H1 (cell line): ENCODE measurements around the gene DTX4. TPM values are rescaled to one million over a fixed set of nuclear protein-coding genes. Genes with fewer than 3 reads are reported as not detected.

ENCODE experiments used
- CTCF ChIA-PET: fragments of 300-600 bp; sonication (Branson Sonifier 250); formaldehyde crosslinking; loops from one replicate; lab custom pipeline; 2021; ENCODE audit not compliant: partially characterized antibody; lab: Charles Lee
- POLR2A ChIA-PET: fragments of 300-600 bp; sonication (Branson Sonifier 250); formaldehyde crosslinking; loops from one replicate; lab custom pipeline; 2021; ENCODE audit warnings: inconsistent platforms; ENCODE audit not compliant: partially characterized antibody; lab: Charles Lee
- DNase-seq, 2 experiments: peaks; one replicate each; pipeline versions ENCODE4 v3.0.0 to v3.0.0-alpha.2; 2010 to 2022; ENCODE audit warnings: low spot score in 2 of 2, low read depth in 1 of 2, mixed read lengths in 1 of 2
- FAIRE-seq: peaks from 2 replicates; lab custom pipeline; 2011; peaks lifted over from hg19 to GRCh38; lab: Jason Lieb, UNC
- H2AFZ ChIP-seq: 2 replicates; pipeline ENCODE4 v1.8.1; 2012; ENCODE audit warnings: low read length, inconsistent platforms
- H2AK5ac ChIP-seq: 2 replicates; pipeline ENCODE4 v1.6.1; 2013; ENCODE audit warnings: low read depth, low read length
- H2BK120ac ChIP-seq: replicated peaks from 2 replicates; pipeline ENCODE3; 2013; ENCODE audit warnings: low read depth, low read length, inconsistent platforms
- H2BK12ac ChIP-seq: 2 replicates; pipeline ENCODE4 v1.6.1; 2013; ENCODE audit warnings: low read depth, low read length
- H2BK15ac ChIP-seq: 2 replicates; pipeline ENCODE4 v1.6.1; 2013; ENCODE audit warnings: low read length
- H2BK20ac ChIP-seq: 2 replicates; pipeline ENCODE4 v1.6.1; 2013; ENCODE audit warnings: low read length
- H2BK5ac ChIP-seq: 2 replicates; pipeline ENCODE4 v1.6.1; 2013; ENCODE audit warnings: low read depth, low read length
- H3K14ac ChIP-seq: 2 replicates; pipeline ENCODE4 v1.6.1; 2013; ENCODE audit warnings: inconsistent platforms; ENCODE audit not compliant: insufficient read length
- H3K18ac ChIP-seq: 2 replicates; pipeline ENCODE4 v1.6.1; 2013; ENCODE audit warnings: low read length; ENCODE audit errors: extremely low read depth
- H3K23ac ChIP-seq: 2 replicates; pipeline ENCODE4 v1.6.1; 2013; ENCODE audit warnings: inconsistent platforms; ENCODE audit not compliant: insufficient read length
- H3K23me2 ChIP-seq: 2 replicates; pipeline ENCODE4 v1.6.1; 2013; ENCODE audit warnings: low read depth, low read length
- H3K27ac ChIP-seq: 2 replicates; pipeline ENCODE4 v1.6.1; 2011; ENCODE audit warnings: low read depth, low read length, inconsistent platforms
- H3K27me3 ChIP-seq, 4 experiments: replicated peaks in 1 of 4; 1 replicate in 1 of 4; 2 replicates in 3 of 4; pipeline versions ENCODE4 v1.6.1 to v1.8.1; 2011 to 2013; ENCODE audit warnings: low read length in 3 of 4, mild to moderate bottlenecking in 3 of 4, inconsistent platforms in 2 of 4, mixed read lengths in 2 of 4, moderate library complexity in 1 of 4; ENCODE audit not compliant: control insufficient read depth in 3 of 4, insufficient read depth in 3 of 4; ENCODE audit errors: extremely low read depth in 1 of 4
- H3K36me3 ChIP-seq, 4 experiments: 2 replicates each; pipeline versions ENCODE4 v1.6.1 to v1.8.1; 2011 to 2013; ENCODE audit warnings: mild to moderate bottlenecking in 4 of 4, low read length in 3 of 4, moderate library complexity in 2 of 4, control low read depth in 1 of 4, inconsistent platforms in 1 of 4; ENCODE audit not compliant: insufficient read depth in 4 of 4, control insufficient read depth in 2 of 4
- H3K4ac ChIP-seq: replicated peaks from 2 replicates; pipeline ENCODE3; 2013; ENCODE audit warnings: low read length, low read depth, mixed read lengths, inconsistent platforms; ENCODE audit not compliant: insufficient read length
- H3K4me1 ChIP-seq, 4 experiments: replicated peaks in 1 of 4; 1 replicate in 1 of 4; 2 replicates in 3 of 4; pipeline versions ENCODE4 v1.6.1 to v1.8.1; 2011 to 2013; ENCODE audit warnings: low read length in 3 of 4, inconsistent platforms in 2 of 4, mixed read lengths in 1 of 4; ENCODE audit not compliant: insufficient read depth in 4 of 4, control insufficient read depth in 3 of 4
- H3K4me2 ChIP-seq, 2 experiments: 2 replicates each; pipeline versions ENCODE4 v1.6.1 to v1.8.1; 2011 to 2013; ENCODE audit warnings: low read depth in 2 of 2, low read length in 2 of 2, control low read depth in 1 of 2, inconsistent platforms in 1 of 2, mild to moderate bottlenecking in 1 of 2; ENCODE audit not compliant: insufficient read depth in 1 of 2
- H3K4me3 ChIP-seq, 4 experiments: fragments of 200-600, 300-600 bp in 1 of 4; sonication (generic), shearing (Covaris generic), sonication (Bioruptor Twin) in 1 of 4; 2 replicates each; pipeline versions ENCODE4 v1.5.1 to v1.8.1; 2011 to 2016; ENCODE audit warnings: low read length in 4 of 4, low read depth in 3 of 4, control low read depth in 2 of 4, inconsistent platforms in 2 of 4, mild to moderate bottlenecking in 2 of 4, mixed read lengths in 1 of 4, moderate library complexity in 1 of 4; ENCODE audit not compliant: insufficient read depth in 2 of 4; ENCODE audit errors: extremely low read depth in 1 of 4
- H3K56ac ChIP-seq: replicated peaks from 2 replicates; pipeline ENCODE3; 2013; ENCODE audit warnings: low read depth, mild to moderate bottlenecking, mixed read lengths, low read length, inconsistent platforms; ENCODE audit not compliant: insufficient read length
- H3K79me1 ChIP-seq: 2 replicates; pipeline ENCODE4 v1.6.1; 2013; ENCODE audit warnings: low read depth, low read length, control low read depth
- H3K79me2 ChIP-seq, 2 experiments: 2 replicates each; pipeline versions ENCODE4 v1.6.1 to v1.8.1; 2012 to 2013; ENCODE audit warnings: low read length in 2 of 2, mild to moderate bottlenecking in 2 of 2, inconsistent platforms in 1 of 2; ENCODE audit not compliant: insufficient read depth in 2 of 2, control insufficient read depth in 1 of 2
- H3K9ac ChIP-seq, 4 experiments: replicated peaks in 1 of 4; 1 replicate in 1 of 4; 2 replicates in 3 of 4; pipeline versions ENCODE4 v1.6.1 to v1.8.1; 2011 to 2013; ENCODE audit warnings: low read depth in 3 of 4, low read length in 3 of 4, control low read depth in 2 of 4, mild to moderate bottlenecking in 2 of 4, moderate library complexity in 2 of 4, inconsistent platforms in 1 of 4; ENCODE audit errors: extremely low read depth in 1 of 4
- H3K9me3 ChIP-seq, 2 experiments: 2 replicates each; pipeline versions ENCODE4 v1.6.1 to v1.8.1; 2012 to 2013; ENCODE audit warnings: mild to moderate bottlenecking in 2 of 2, moderate library complexity in 2 of 2, control low read depth in 1 of 2, inconsistent platforms in 1 of 2, low read depth in 1 of 2, low read length in 1 of 2, mixed read lengths in 1 of 2; ENCODE audit not compliant: insufficient read depth in 2 of 2
- H4K20me1 ChIP-seq, 2 experiments: replicated peaks in 1 of 2; 2 replicates each; pipeline versions ENCODE3 to v1.8.1; 2011 to 2013; ENCODE audit warnings: inconsistent platforms in 2 of 2, low read length in 2 of 2, mild to moderate bottlenecking in 1 of 2; ENCODE audit not compliant: insufficient read depth in 2 of 2, control insufficient read depth in 1 of 2
- H4K5ac ChIP-seq: 2 replicates; pipeline ENCODE4 v1.6.1; 2013; ENCODE audit warnings: low read length, low read depth, mixed read lengths, inconsistent platforms; ENCODE audit not compliant: insufficient read length
- H4K8ac ChIP-seq: 2 replicates; pipeline ENCODE4 v1.8.0; 2013; ENCODE audit warnings: mild to moderate bottlenecking, moderate library complexity, low read length, inconsistent platforms; ENCODE audit not compliant: insufficient read depth; ENCODE audit errors: extremely low read depth
- H4K91ac ChIP-seq: replicated peaks from 2 replicates; pipeline ENCODE3; 2013; ENCODE audit warnings: low read length, mixed read lengths, inconsistent platforms; ENCODE audit not compliant: insufficient read length
- RXRA ChIP-seq: IDR thresholded peaks from 2 replicates; pipeline ENCODE4 v1.6.1; 2011; ENCODE audit warnings: low read depth, mild to moderate bottlenecking, low read length, moderate library complexity; ENCODE audit not compliant: insufficient read depth
- TEAD4 ChIP-seq: IDR thresholded peaks from 2 replicates; pipeline ENCODE4 v1.6.1; 2012; ENCODE audit warnings: low read depth, low read length, inconsistent platforms, mixed read lengths
- WGBS, 2 experiments: shearing (Covaris generic) in 1 of 2; methylation state at CpG; one replicate each; pipeline versions ENCODE4 v1.1.6 to v1.1.7; 2013 to 2015; ENCODE audit warnings: low lambda C conversion rate in 2 of 2, mixed read lengths in 2 of 2, inconsistent platforms in 1 of 2, low coverage in 1 of 2, missing lambda C conversion rate in 1 of 2; ENCODE audit not compliant: insufficient replicate concordance in 2 of 2, insufficient coverage in 1 of 2, insufficient read length in 1 of 2; ENCODE audit errors: extremely low coverage in 1 of 2, missing lambda C conversion rate in 1 of 2; 5-methylcytosine and 5-hydroxymethylcytosine counted together
- polyA plus RNA-seq, 7 experiments: library from polyadenylated mRNA; depleted of rRNA in 3 of 7; stranded (reverse) in 5 of 7; unstranded in 2 of 7; fragments of >200 nt in 5 of 7; fragments of 200-250 nt in 2 of 7; gene quantifications; 1 replicate in 5 of 7; 2 replicates in 1 of 7; 4 replicates in 1 of 7; pipeline versions ENCODE4 v1.2.1 to v1.2.3, GENCODE V29; 2011 to 2013; ENCODE audit warnings: missing spikeins in 2 of 7, mixed read lengths in 2 of 7
- total RNA-seq: library from RNA; stranded (reverse); fragmentation: NEBNext Ultra II Directional; extraction: Animal tissue kit (Norgen Biotek cat#: 25700); gene quantifications from 2 replicates; pipeline ENCODE4 v1.2.1, GENCODE V29; 2021

Gene DTX4
- total and polyA plus RNA-seq, 2 of the 8 experiments (the other 6 are each of a cell fraction or from before 2014, with no cell fraction given) = 5.1 to 18.8 TPM

GRCh38 chr11:59196777-59197176 is 24.8 kb downstream of the DTX4 start:
- Histone ChIP-seq H3K27me3 (no peaks in the 10 kb centered on the region), H2BK120ac (no peak overlapping the region), H4K91ac (no peak overlapping the region), H2BK20ac (no peak overlapping the region), H3K9ac (no peak overlapping the region), H3K4me3 (no peak overlapping the region), H3K23me2 (no peaks in the 10 kb centered on the region), H3K14ac (no peak overlapping the region), H2AK5ac (no peak overlapping the region), H3K79me2 (no peaks in the 10 kb centered on the region), H3K79me1 (no peaks in the 10 kb centered on the region), H3K9me3 (peaks cover 4 to 10% of the 10 kb centered on the region in 2 experiments; a peak in 3 of 4 replicates), H2BK15ac (no peak overlapping the region), H3K23ac (no peak overlapping the region), H2BK12ac (no peak overlapping the region), H4K20me1 (peaks cover 0 to 2% of the 10 kb centered on the region in 2 experiments), H2BK5ac (no peak overlapping the region), H3K36me3 (peaks cover 5 to 56% (median 40%) of the 10 kb centered on the region in 4 experiments; a peak in 7 of 8 replicates), H3K56ac (no peak overlapping the region), H3K4ac (no peak overlapping the region), H4K8ac (no peak overlapping the region), H3K27ac (no peak overlapping the region), H3K4me2 (no peak overlapping the region), H3K4me1 (no peaks in the 10 kb centered on the region; a peak in 1 of 7 replicates), H2AFZ (no peak overlapping the region), H3K18ac (no peak overlapping the region), H4K5ac (no peak overlapping the region)
- TF ChIP-seq TEAD4 (no peak), RXRA (no peak)
- 92% methylated on average over 2 of the region's 2 CpGs; no CpG with 5 or more reads in 1 of the 2 experiments for WGBS, 2 experiments
- ChIA-PET POLR2A (no interaction called here), CTCF (interaction anchor here (3.3 kb wide), 2 partner anchors 10 to 11 kb away, joined by 19 to 27 read pairs; no protein-coding TSS in a partner anchor)
- FAIRE-seq (no peak), DNase-seq (no peak)
